K562 (cell line): ENCODE measurements around the gene PYCR2. TPM values are rescaled to one million over a fixed set of nuclear protein-coding genes. Genes with fewer than 3 reads are reported as not detected.
A peak's percentile ranks its signal among the peaks of the same experiment; 100 is the strongest.

Source experiments
- ATAC-seq: fragments of 200-7000 bp; cut with Tn5 transposase; 3 replicates; pipeline ENCODE4 v1.9.1; 2020; ENCODE audit warnings: moderate library complexity
- BruUV-seq: library from RNA; stranded (reverse); fragments of 400-500 nt; replicated peaks from 2 replicates; lab custom pipeline; 2021; lab: Mats Ljungman, UMichigan
- CTCF ChIA-PET: fragments of 300-600 bp; formaldehyde crosslinking; extraction: SDS; loops from one replicate; lab custom pipeline; 2021; ENCODE audit warnings: low intra/inter-chr PET ratio; lab: Yijun Ruan, JAX
- POLR2A ChIA-PET: fragments of 300-600, 350-650 bp; sonication (Branson Sonifier 250); formaldehyde crosslinking; extraction: SDS; loops from one replicate; lab custom pipeline; 2021; ENCODE audit warnings: antibody characterized with exemption, inconsistent platforms; lab: Yijun Ruan, JAX
- DNase-seq, 4 experiments: peaks; one replicate each; pipeline versions ENCODE4 v3.0.0 to v3.0.0-alpha.2; 2011 to 2018; ENCODE audit warnings: low spot score in 3 of 4, mixed read lengths in 3 of 4; ENCODE audit errors: extremely low read depth in 1 of 4
- FAIRE-seq: peaks from 2 replicates; lab custom pipeline; 2011; peaks lifted over from hg19 to GRCh38; lab: Jason Lieb, UNC
- H2AFZ ChIP-seq: 2 replicates; pipeline ENCODE4 v1.6.0; 2011; ENCODE audit warnings: low read depth, low read length, control low read depth, inconsistent platforms
- H3K27ac ChIP-seq: fragments of 200-600 bp; 3 replicates; pipeline ENCODE4 v1.8.0; 2011; ENCODE audit warnings: low read depth, mild to moderate bottlenecking, control low read depth, inconsistent platforms, low read length, moderate library complexity, mixed read lengths; ENCODE audit errors: extremely low read depth
- H3K27me3 ChIP-seq, 2 experiments: fragments of 300-600 bp in 1 of 2; 2 replicates in 1 of 2; 3 replicates in 1 of 2; pipeline versions ENCODE4 v1.6.0 to v1.8.0; 2011; ENCODE audit warnings: inconsistent platforms in 2 of 2, low read length in 2 of 2, mild to moderate bottlenecking in 1 of 2, mixed read lengths in 1 of 2, moderate library complexity in 1 of 2; ENCODE audit not compliant: control insufficient read depth in 2 of 2, insufficient read depth in 2 of 2
- H3K36me3 ChIP-seq: fragments of 300-600 bp; 3 replicates; pipeline ENCODE4 v1.8.0; 2011; ENCODE audit warnings: mild to moderate bottlenecking, low read length, inconsistent platforms; ENCODE audit not compliant: control insufficient read depth, insufficient read depth
- H3K4me1 ChIP-seq, 2 experiments: fragments of 200-600 bp in 1 of 2; replicated peaks in 1 of 2; 2 replicates in 1 of 2; 3 replicates in 1 of 2; pipeline versions ENCODE4 v1.5.1 to v1.8.0; 2011; ENCODE audit warnings: inconsistent platforms in 2 of 2, low read length in 2 of 2, mild to moderate bottlenecking in 1 of 2, mixed read lengths in 1 of 2, moderate library complexity in 1 of 2; ENCODE audit not compliant: control insufficient read depth in 2 of 2, insufficient read depth in 2 of 2
- H3K4me2 ChIP-seq: 2 replicates; pipeline ENCODE4 v1.6.1; 2011; ENCODE audit warnings: low read length, control low read depth, inconsistent platforms, mixed read lengths; ENCODE audit not compliant: insufficient read depth
- H3K4me3 ChIP-seq: fragments of 200-600 bp; sonication (generic), shearing (Covaris generic); 2 replicates; pipeline ENCODE4 v1.5.1; 2016; ENCODE audit warnings: control low read depth, inconsistent platforms
- H3K79me2 ChIP-seq: fragments of 200-600 bp; 3 replicates; pipeline ENCODE4 v1.8.0; 2011; ENCODE audit warnings: low read length, inconsistent platforms; ENCODE audit not compliant: control insufficient read depth, insufficient read depth
- H3K9ac ChIP-seq, 2 experiments: 2 replicates each; pipeline versions ENCODE4 v1.6.0 to v1.6.1; 2011; ENCODE audit warnings: low read depth in 2 of 2, low read length in 2 of 2, control low read depth in 1 of 2, inconsistent platforms in 1 of 2, mild to moderate bottlenecking in 1 of 2, mixed read lengths in 1 of 2; ENCODE audit not compliant: insufficient read depth in 1 of 2
- H3K9me1 ChIP-seq: one replicate; pipeline ENCODE4 v1.6.0; 2011; ENCODE audit warnings: inconsistent platforms, mild to moderate bottlenecking, low read length, moderate library complexity; ENCODE audit not compliant: control insufficient read depth, insufficient read depth
- H3K9me3 ChIP-seq: replicated peaks from 2 replicates; pipeline ENCODE4 v1.5.1; 2011; ENCODE audit warnings: low read depth, low read length, inconsistent platforms; ENCODE audit not compliant: control insufficient read depth, insufficient read depth
- H4K20me1 ChIP-seq: replicated peaks from 2 replicates; pipeline ENCODE4 v1.6.1; 2011; ENCODE audit warnings: low read length, inconsistent platforms, mixed read lengths; ENCODE audit not compliant: control insufficient read depth, insufficient read depth
- BMI1 ChIP-seq: fragments of 150-350 bp; IDR thresholded peaks from 2 replicates; pipeline ENCODE4 v1.6.1; 2014; ENCODE audit warnings: low read length
- HNRNPUL1 ChIP-seq: fragments of 200-400 bp; formaldehyde crosslinking; IDR thresholded peaks from 2 replicates; pipeline ENCODE4 v1.6.1; 2017; ENCODE audit warnings: low read length
- MYNN ChIP-seq, 2 experiments: sonication (generic); formaldehyde crosslinking in 1 of 2; IDR thresholded peaks; 2 replicates each; pipeline versions ENCODE4 v1.5.0 to v1.6.1; 2016 to 2020; ENCODE audit warnings: antibody characterized with exemption in 1 of 2, missing genetic modification reagents in 1 of 2
- NR1H2 ChIP-seq: sonication (generic); formaldehyde crosslinking; IDR thresholded peaks from 2 replicates; pipeline ENCODE4 v1.4.0; 2020; ENCODE audit warnings: mild to moderate bottlenecking, missing genetic modification reagents
- NR2C1 ChIP-seq, 2 experiments: fragments of 450-650 bp; IDR thresholded peaks; 2 replicates each; pipeline ENCODE4 v1.6.1; 2017; ENCODE audit warnings: mild to moderate bottlenecking in 2 of 2, antibody characterized with exemption in 1 of 2, inconsistent platforms in 1 of 2, missing compliant biosample characterization in 1 of 2, missing genetic modification characterization in 1 of 2
- SMARCA4 ChIP-seq: fragments of 450-650 bp; IDR thresholded peaks from 2 replicates; pipeline ENCODE4 v1.6.1; 2016
- ZKSCAN1 ChIP-seq: fragments of 150-350 bp; IDR thresholded peaks from 2 replicates; pipeline ENCODE4 v1.6.1; 2016; ENCODE audit warnings: low read depth, low read length
- ZNF263 ChIP-seq: sonication (generic); formaldehyde crosslinking; IDR thresholded peaks from 2 replicates; pipeline ENCODE4 v1.8.0; 2022; ENCODE audit warnings: mild to moderate bottlenecking, missing genetic modification reagents, borderline replicate concordance
- whole genome bisulfite sequencing: fragments of 100-300 bp; shearing (Covaris generic); methylation state at CpG from one replicate; pipeline ENCODE4 v1.1.6; 2016; ENCODE audit warnings: low coverage, mixed read lengths; ENCODE audit not compliant: insufficient coverage; ENCODE audit errors: missing lambda C conversion rate; 5-methylcytosine and 5-hydroxymethylcytosine counted together
- in situ Hi-C: fragments of 300-500 bp; cut with MboI; formaldehyde crosslinking; loops from 4 replicates; pipeline ENCODE4 v1.15.0; 2018; ENCODE audit warnings: inconsistent platforms, mixed read lengths
- intact Hi-C: fragments of 100-400 bp; cut with micrococcal nuclease; formaldehyde crosslinking; loops from 2 replicates; pipeline ENCODE4 v1.14.2; 2022
- polyA plus RNA-seq, 8 experiments: library from polyadenylated mRNA; depleted of rRNA in 4 of 8; stranded (reverse) in 5 of 8; unstranded in 3 of 8; fragments of >200 nt; fragmentation: Nextera tagmentation in 2 of 8; fragmentation: Illumina TruSeq in 1 of 8; extraction: Ambion mirVana in 2 of 8; extraction: Trizol in 1 of 8; gene quantifications; 2 replicates each; pipeline versions ENCODE4 v1.2.1 to v1.2.3, GENCODE V29; 2011 to 2014; ENCODE audit warnings: inconsistent platforms in 1 of 8, missing spikeins in 1 of 8
- total RNA-seq, 7 experiments: library from RNA; depleted of rRNA in 6 of 7; stranded (reverse); fragments of >200 nt in 6 of 7; fragmentation: Illumina TruSeq in 2 of 7; extraction: Trizol in 2 of 7; gene quantifications; 2 replicates each; pipeline versions ENCODE4 v1.2.1 to v1.2.3, GENCODE V29; 2011 to 2021; ENCODE audit warnings: low replicate concordance in 1 of 7
- TF ChIP-seq, protein P1 (sequence below): sonication (generic); formaldehyde crosslinking; IDR thresholded peaks from 2 replicates; pipeline ENCODE4 v1.8.0; 2022; ENCODE audit warnings: mild to moderate bottlenecking, missing genetic modification reagents, borderline replicate concordance
- TF ChIP-seq, protein P2 (sequence below): fragments of 450-650 bp; formaldehyde crosslinking; IDR thresholded peaks from 2 replicates; pipeline ENCODE4 v1.4.0; 2020; ENCODE audit warnings: mild to moderate bottlenecking, moderate library complexity

Gene PYCR2
- total and polyA plus RNA-seq, 9 of the 15 experiments (the other 6 are each of a cell fraction or from before 2014, with no cell fraction given), result 5.5 to 219 (median 127) TPM

GRCh38 chr1:225923381-225923691 is 714 bp downstream of the PYCR2 start:
- peaks cover 38 to 65% of the 10 kb centered on the region in 2 experiments for H3K4me1 ChIP-seq

More at GRCh38 chr1:225923381-225923691, 714 bp downstream of the PYCR2 start:
- ChIA-PET POLR2A (interaction anchor here (0.6 to 2.8 kb wide), 14 partner anchors 8 to 438 kb away, joined by 3 to 14 read pairs (median 4); partner anchors contain the start of genes LEFTY1, SDE2 and TMEM63A), CTCF (no interaction called here)
- intact Hi-C loops (no loop called here), in situ Hi-C loops (no loop called here)
- Histone ChIP-seq H3K4me3 (peak overlapping the region; percentile 94), H2AFZ (no peak overlapping the region; the same call in 1 of the 2 replicates), H3K4me2 (peak overlapping the region; percentile 87), H3K27me3 (no peaks in the 10 kb centered on the region), H3K79me2 (peaks cover 39% of the 10 kb centered on the region), H3K27ac (peak overlapping the region; percentile 93), H4K20me1 (no peaks in the 10 kb centered on the region), H3K9me3 (no peaks in the 10 kb centered on the region), H3K9me1 (no peaks in the 10 kb centered on the region), H3K36me3 (peaks cover 47% of the 10 kb centered on the region), H3K9ac (peak overlapping the region; percentile 94 to 97)
- ATAC-seq (peak; percentile 4; the same call in 2 of the 3 replicates), DNase-seq (peak in 2 of 4 experiments; percentile 45 to 70), FAIRE-seq (no peak)
- no TSS peak for BruUV-seq
- WGBS, result under 1% methylated on average over 8 of the region's 8 CpGs
- TF ChIP-seq, protein P1, sequence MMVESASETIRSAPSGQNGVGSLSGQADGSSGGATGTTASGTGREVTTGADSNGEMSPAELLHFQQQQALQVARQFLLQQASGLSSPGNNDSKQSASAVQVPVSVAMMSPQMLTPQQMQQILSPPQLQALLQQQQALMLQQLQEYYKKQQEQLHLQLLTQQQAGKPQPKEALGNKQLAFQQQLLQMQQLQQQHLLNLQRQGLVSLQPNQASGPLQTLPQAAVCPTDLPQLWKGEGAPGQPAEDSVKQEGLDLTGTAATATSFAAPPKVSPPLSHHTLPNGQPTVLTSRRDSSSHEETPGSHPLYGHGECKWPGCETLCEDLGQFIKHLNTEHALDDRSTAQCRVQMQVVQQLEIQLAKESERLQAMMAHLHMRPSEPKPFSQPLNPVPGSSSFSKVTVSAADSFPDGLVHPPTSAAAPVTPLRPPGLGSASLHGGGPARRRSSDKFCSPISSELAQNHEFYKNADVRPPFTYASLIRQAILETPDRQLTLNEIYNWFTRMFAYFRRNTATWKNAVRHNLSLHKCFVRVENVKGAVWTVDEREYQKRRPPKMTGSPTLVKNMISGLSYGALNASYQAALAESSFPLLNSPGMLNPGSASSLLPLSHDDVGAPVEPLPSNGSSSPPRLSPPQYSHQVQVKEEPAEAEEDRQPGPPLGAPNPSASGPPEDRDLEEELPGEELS, result peak; percentile 67; the same call in 1 of the 2 replicates
- TF ChIP-seq MYNN (IDR thresholded peaks at IDR 0.05) (0 out of 2 replicates have a peak, but pooled peaks have one; percentile 32), MYNN (CRISPR knock-in tag; IDR thresholded peaks at IDR 0.05) (no peak), ZKSCAN1 (peak; percentile 59), SMARCA4 (peak; percentile 12; the same call in 1 of the 2 replicates), NR1H2 (CRISPR knock-in tag) (0 out of 2 replicates have a peak, but pooled peaks have one; percentile 22), NR2C1 (IDR thresholded peaks at IDR 0.05) (no peak), NR2C1 (tag; IDR thresholded peaks at IDR 0.05) (0 out of 2 replicates have a peak, but pooled peaks have one; percentile 8), BMI1 (no peak), HNRNPUL1 (0 out of 2 replicates have a peak, but pooled peaks have one; percentile 25), ZNF263 (peak; percentile 8; the same call in 1 of the 2 replicates)
- TF ChIP-seq, protein P2, sequence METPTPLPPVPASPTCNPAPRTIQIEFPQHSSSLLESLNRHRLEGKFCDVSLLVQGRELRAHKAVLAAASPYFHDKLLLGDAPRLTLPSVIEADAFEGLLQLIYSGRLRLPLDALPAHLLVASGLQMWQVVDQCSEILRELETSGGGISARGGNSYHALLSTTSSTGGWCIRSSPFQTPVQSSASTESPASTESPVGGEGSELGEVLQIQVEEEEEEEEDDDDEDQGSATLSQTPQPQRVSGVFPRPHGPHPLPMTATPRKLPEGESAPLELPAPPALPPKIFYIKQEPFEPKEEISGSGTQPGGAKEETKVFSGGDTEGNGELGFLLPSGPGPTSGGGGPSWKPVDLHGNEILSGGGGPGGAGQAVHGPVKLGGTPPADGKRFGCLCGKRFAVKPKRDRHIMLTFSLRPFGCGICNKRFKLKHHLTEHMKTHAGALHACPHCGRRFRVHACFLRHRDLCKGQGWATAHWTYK, result no peak
